AG09319 (cell line): ENCODE measurements around the gene TIGIT.

Experiments
- DNase-seq: peaks from one replicate; pipeline ENCODE4 v3.0.0-alpha.2; 2010; ENCODE audit warnings: low read depth; ENCODE audit errors: extremely low read depth
- TF ChIP-seq, protein P1 (sequence below): IDR thresholded peaks from 2 replicates; pipeline ENCODE4 v1.5.1; 2011; ENCODE audit warnings: low read depth, mild to moderate bottlenecking, inconsistent platforms, low read length, moderate library complexity

The TIGIT gene

DNA sequence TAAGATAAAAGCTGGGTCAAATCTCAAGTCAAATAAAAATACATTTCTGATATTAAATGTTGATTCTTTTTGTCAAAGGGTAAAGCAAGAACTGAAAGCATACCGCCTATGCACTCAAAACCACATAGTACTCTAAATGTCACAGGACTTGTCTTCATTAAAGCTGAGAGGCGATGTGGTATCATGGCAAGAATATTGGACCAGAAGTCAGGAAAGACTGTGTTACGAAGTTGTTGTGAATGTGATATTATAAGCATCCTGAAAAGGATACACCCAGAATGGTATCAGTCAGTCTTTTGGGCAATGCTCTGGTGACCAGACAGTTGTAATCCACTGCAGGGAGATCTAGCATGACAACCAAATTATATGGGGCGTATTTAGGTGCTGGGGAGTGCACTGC is 33.8 kb downstream of the TIGIT start:
- DNase-seq = no peak
- TF ChIP-seq, protein P1, sequence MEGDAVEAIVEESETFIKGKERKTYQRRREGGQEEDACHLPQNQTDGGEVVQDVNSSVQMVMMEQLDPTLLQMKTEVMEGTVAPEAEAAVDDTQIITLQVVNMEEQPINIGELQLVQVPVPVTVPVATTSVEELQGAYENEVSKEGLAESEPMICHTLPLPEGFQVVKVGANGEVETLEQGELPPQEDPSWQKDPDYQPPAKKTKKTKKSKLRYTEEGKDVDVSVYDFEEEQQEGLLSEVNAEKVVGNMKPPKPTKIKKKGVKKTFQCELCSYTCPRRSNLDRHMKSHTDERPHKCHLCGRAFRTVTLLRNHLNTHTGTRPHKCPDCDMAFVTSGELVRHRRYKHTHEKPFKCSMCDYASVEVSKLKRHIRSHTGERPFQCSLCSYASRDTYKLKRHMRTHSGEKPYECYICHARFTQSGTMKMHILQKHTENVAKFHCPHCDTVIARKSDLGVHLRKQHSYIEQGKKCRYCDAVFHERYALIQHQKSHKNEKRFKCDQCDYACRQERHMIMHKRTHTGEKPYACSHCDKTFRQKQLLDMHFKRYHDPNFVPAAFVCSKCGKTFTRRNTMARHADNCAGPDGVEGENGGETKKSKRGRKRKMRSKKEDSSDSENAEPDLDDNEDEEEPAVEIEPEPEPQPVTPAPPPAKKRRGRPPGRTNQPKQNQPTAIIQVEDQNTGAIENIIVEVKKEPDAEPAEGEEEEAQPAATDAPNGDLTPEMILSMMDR = no peak

DNA sequence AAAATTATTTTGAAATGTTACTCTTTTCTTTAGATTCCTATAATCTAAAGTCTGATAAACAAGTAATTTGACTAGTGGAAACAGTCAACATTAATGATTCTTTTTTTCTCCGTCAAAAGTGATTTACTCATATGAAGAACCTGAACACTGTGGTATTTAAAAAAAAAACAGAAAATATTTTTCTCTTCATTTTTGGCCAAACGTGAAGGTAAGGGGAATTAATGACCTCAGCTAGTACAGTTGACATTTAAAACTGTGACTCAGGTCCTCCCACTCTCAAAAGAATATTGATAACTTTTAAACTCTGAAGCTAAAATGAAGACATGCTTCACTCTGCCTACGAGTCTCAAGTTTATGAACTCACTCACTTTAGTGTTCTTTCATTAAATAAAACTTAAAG is 34.5 kb downstream of the TIGIT start:
- DNase-seq = no peak
- TF ChIP-seq, protein P1 = no peak

DNA sequence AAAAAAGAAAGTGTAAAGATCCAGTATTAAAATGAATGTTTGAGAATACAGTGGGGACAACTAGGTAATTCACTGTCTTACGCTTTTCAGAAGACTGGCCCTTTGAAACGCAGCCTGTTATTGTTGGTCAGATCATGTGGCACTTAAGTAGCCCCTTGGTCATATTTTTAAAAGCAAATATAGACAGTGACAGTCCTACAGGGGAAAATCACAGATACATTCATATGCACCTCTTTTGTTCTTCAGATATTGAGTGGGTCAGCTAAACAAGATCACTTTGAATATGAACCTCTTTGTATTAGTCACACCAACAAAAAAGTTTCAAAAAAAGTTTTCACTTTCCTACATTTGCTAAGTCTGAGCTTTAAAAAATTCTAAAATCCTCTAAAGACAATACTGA is 36.0 kb downstream of the TIGIT start:
- DNase-seq = no peak
- TF ChIP-seq, protein P1 = no peak

DNA sequence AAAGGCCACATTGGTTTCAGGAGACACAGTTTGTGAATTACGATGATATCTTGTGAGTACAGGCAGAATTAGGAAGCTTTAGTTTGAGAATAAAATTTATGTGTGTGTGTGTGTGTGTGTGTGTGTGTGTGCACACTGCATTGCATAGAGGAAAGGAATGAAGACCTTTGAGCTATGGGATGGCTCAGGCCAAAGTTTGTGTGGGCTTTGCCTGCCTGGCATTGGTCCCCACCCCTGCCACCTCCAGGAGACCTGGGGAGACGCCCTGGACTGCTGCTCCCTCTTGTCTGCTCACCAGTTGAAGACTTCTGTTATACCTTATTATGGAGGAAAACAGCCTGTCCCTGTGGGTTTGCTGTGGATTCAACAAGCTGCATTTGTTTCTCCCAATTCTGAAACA is 37.2 kb downstream of the TIGIT start:
- TF ChIP-seq, protein P1 = no peak
- DNase-seq = no peak

DNA sequence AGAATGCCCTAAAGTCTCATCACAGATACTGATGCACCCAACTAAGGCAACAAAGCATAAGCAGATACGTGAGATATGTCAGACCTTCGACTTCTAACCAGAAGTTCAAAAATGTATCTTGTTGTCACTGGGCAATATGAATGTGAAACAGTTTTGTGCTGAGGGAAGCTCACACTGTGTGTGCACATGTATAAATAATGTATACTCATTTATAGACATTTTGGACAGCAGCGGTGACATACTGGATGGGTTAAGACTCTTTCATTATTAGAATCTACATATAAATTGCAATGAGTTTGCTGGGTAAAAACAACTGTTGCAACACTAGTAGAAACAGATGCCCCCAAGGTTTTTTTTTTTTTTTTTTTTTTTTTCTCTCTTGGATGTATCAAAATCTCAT is 37.9 kb downstream of the TIGIT start:
- DNase-seq = no peak
- TF ChIP-seq, protein P1 = no peak

DNA sequence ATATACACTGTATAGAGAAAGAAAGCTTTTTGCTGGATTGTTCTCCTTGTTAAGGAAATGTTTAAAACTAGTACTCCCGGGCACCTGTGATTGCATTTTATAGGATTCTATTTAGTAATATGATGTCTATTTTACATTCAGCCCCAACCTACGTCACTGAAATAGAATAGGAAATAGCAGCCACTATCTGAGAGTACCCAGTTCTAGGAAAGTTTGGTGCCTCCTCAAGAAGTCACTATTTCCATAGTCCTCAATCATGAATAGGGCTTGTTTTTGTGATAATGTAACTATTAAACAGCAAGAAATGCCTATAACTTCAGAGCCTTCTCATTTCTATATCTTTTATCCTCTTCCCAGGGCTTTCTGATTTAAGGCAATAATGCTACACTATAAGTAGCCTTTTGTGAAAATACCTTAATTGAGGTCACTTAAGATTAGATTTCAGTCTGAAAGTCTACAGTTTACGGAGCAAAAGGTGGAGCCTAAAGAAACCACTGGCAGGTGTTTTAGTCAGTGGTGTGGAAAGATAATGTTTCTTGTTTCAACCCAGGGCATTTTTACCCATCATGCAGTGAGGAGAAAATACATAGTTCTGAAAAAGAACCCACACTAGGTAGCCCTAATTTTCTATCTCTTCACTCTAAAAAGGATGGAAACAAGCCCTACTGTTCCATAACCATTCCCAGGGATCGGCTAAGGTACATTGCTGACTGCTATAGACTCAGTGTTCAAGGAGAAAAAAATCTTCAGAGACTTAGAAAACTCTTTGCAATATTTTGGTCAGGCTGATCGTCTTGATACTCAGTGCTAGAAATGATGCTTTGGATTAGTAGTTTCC is 38.7 kb downstream of the TIGIT start:
- DNase-seq = no peak
- TF ChIP-seq, protein P1 = no peak

DNA sequence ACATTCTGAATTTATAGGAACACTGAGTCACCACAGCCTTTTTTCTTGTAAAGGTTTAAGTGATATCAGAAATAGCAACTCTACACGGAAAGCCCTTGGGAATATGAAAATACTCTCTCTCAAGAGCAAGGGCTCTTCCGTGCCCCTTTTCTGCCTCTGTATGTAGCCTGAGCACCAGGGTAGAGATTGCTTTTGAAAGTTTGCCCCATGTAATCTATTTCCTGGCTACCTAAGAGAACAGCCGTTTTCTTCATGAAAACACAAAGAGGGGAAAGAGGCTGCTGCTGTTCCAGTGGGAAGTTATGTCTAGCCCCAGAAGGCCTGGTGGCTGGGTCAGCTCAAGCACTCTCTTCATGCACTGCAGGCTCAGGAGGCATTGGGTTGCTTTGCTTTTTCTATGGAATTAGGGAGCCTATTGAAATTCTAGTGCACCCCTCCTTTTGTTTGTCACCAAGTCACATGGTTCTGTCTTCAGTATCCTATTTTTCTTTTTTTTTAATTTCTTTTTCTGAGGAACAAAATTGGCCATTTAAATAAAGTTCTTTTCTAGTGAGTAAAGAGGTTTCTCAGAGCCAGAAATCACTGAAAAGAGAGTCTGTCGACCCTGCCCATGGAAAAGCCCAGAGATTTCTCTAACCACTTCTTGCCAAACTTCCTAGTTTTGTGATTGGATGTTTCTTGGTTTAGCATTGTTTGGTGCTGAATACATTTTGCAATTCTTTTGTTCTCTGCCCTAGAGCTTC is 39.5 kb downstream of the TIGIT start:
- no peak for DNase-seq
- TF ChIP-seq, protein P1 = no peak
